Measurements from ENCODE around the gene ZNF140.

The ZNF140 gene

DNA sequence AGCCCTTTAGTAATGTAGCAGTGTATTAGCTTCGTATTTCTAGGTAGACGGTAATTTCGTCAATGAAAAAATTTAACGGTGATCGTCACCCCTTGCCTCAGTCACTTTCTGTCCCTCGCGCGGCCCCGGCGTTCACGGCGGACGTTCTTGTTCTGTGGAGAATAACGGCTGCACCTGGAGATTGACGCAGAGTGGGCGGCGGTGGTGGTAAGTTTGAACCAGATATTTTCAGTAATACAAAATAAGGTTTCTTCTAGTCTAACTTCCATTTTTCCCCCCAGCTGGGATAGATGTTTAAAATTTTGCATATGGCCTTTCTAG lies 50.0 kb downstream of the ZNF140 start:
- DNase-seq: no peak

DNA sequence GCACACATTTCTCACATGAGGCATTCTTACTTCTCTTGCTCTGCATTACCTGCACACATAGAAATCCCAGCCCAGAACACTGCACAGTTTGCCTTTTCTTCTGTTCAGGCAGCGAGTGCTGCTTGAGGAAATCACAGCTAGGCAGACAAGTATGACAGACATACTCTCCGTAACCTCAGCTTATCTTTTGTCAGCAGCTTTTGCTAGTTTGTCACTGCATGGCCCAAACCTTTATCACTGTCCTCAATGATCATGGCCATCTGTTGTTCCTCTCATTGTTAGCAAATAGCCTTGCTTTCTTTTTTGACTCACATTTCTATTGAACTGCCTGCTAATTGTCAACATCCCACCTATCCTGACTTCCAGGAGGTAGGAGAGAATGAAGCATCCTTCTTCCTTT lies 55.0 kb downstream of the ZNF140 start:
- no peak for DNase-seq

DNA sequence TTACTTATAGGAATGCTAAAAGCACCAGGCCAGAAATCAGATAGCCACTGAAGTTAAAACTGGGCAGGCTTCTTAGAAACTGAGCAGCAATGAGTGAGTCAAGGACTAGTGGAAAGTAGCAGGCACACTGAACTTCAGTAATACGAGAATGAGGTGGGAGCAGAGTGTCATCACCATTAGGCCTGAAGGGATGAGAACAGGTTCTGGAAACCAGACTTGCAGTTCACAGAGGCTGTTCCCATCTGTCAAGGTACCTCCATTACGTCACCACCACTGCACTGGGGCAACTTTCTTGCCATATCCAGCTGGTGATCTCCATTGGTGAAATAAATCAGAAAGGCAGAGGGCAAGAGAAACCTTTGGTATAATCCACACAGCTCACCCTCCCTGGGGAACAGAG lies 65.3 kb downstream of the ZNF140 start:
- no peak for DNase-seq

DNA sequence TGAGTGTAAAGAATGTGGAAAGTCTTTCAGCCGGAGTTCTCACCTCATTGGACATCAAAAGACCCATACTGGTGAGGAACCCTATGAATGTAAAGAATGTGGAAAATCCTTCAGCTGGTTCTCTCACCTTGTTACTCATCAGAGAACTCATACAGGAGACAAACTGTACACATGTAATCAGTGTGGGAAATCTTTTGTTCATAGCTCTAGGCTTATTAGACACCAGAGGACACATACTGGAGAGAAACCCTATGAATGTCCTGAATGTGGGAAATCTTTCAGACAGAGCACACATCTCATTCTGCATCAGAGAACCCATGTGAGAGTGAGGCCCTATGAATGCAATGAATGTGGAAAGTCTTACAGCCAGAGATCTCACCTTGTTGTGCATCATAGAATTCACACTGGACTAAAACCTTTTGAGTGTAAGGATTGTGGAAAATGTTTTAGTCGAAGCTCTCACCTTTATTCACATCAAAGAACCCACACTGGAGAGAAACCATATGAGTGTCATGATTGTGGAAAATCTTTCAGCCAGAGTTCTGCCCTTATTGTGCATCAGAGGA lies 75.5 kb downstream of the ZNF140 start:
- no peak for DNase-seq
